ENCODE measurements around the gene PTPRJ.
"Not testable (repeated sequence)": the region's sequence is repeated elsewhere in the genome, so short reads cannot be mapped to it uniquely, and the experiment has no call there.

The PTPRJ gene

GRCh38 chr11:48018528-48019216 is 38.3 kb downstream of the PTPRJ start:
- no peak for DNase-seq (ENCODE audit: low spot score)

- DNase-seq (ENCODE audit: low spot score): no peak
Measured at GRCh38 chr11:48019217-48019584, 38.8 kb downstream of the PTPRJ start.

GRCh38 chr11:48019595-48019994 is 39.2 kb downstream of the PTPRJ start:
- DNase-seq (ENCODE audit: low spot score): no peak

- DNase-seq (ENCODE audit: low spot score): no peak
Measured at GRCh38 chr11:48020092-48020755, 39.9 kb downstream of the PTPRJ start.

- DNase-seq (ENCODE audit: low spot score): not testable (repeated sequence)
Measured at GRCh38 chr11:48021201-48021820, 41.0 kb downstream of the PTPRJ start.

- no peak for DNase-seq (ENCODE audit: low spot score)
Measured at GRCh38 chr11:48022445-48022844, 42.1 kb downstream of the PTPRJ start.

GRCh38 chr11:48023608-48024007 is 43.2 kb downstream of the PTPRJ start:
- DNase-seq (ENCODE audit: low spot score): not testable (repeated sequence)

- no peak for DNase-seq (ENCODE audit: low spot score)
Measured at GRCh38 chr11:48024635-48025071, 44.3 kb downstream of the PTPRJ start.

GRCh38 chr11:48025293-48025983 is 45.1 kb downstream of the PTPRJ start:
- DNase-seq (ENCODE audit: low spot score): no peak

- DNase-seq (ENCODE audit: low spot score): no peak
Measured at GRCh38 chr11:48025984-48026340, 45.6 kb downstream of the PTPRJ start.

GRCh38 chr11:48028914-48029680 is 48.7 kb downstream of the PTPRJ start:
- no peak for DNase-seq (ENCODE audit: low spot score)

- DNase-seq (ENCODE audit: low spot score): no peak
Measured at GRCh38 chr11:48029681-48030290, 49.4 kb downstream of the PTPRJ start.

- no peak for DNase-seq (ENCODE audit: low spot score)
Measured at GRCh38 chr11:48031602-48032001, 51.2 kb downstream of the PTPRJ start.

GRCh38 chr11:48032721-48033120 is 52.4 kb downstream of the PTPRJ start:
- no peak for DNase-seq (ENCODE audit: low spot score)

- DNase-seq (ENCODE audit: low spot score): peak; percentile 78
Measured at GRCh38 chr11:48033918-48034341, 53.6 kb downstream of the PTPRJ start.

GRCh38 chr11:48034926-48035871 is 54.8 kb downstream of the PTPRJ start:
- DNase-seq (ENCODE audit: low spot score): peak; percentile 97

GRCh38 chr11:48036011-48036410 is 55.7 kb downstream of the PTPRJ start:
- DNase-seq (ENCODE audit: low spot score): no peak

- no peak for DNase-seq (ENCODE audit: low spot score)
Measured at GRCh38 chr11:48036466-48036865, 56.1 kb downstream of the PTPRJ start.

GRCh38 chr11:48037709-48038468 is 57.5 kb downstream of the PTPRJ start:
- DNase-seq (ENCODE audit: low spot score): no peak

Data from pons (tissue), 1 donor.